Spinal cord (tissue), 10 donors: ENCODE results near the gene PDE3A. TPM values are rescaled to one million over a fixed set of nuclear protein-coding genes. Genes with fewer than 3 reads are reported as not detected.

Experiments used
- DNase-seq, 6 donors: peaks; one replicate each; pipeline versions ENCODE4 v3.0.0 to v3.0.0-alpha.2; 2013 to 2015; ENCODE audit warnings: low spot score in 6 of 6, low read depth in 4 of 6
- H3K27ac ChIP-seq: one replicate; pipeline ENCODE4 v1.5.1; 2013; ENCODE audit warnings: low read depth, low read length, control low read depth
- H3K27me3 ChIP-seq: one replicate; pipeline ENCODE4 v1.6.1; 2013; ENCODE audit warnings: low read length; ENCODE audit not compliant: control insufficient read depth, insufficient read depth
- H3K36me3 ChIP-seq: one replicate; pipeline ENCODE4 v1.6.1; 2013; ENCODE audit warnings: low read length; ENCODE audit not compliant: control insufficient read depth, insufficient read depth
- H3K4me1 ChIP-seq: one replicate; pipeline ENCODE4 v1.6.1; 2013; ENCODE audit warnings: low read length; ENCODE audit not compliant: control insufficient read depth, insufficient read depth
- H3K4me3 ChIP-seq: one replicate; pipeline ENCODE4 v1.5.1; 2013; ENCODE audit warnings: low read depth, low read length, control low read depth
- H3K9me3 ChIP-seq: one replicate; pipeline ENCODE4 v1.6.1; 2013; ENCODE audit warnings: low read length; ENCODE audit not compliant: control insufficient read depth, insufficient read depth
- WGBS: methylation state at CpG from one replicate; pipeline ENCODE4 v1.1.5; 2013; ENCODE audit warnings: missing lambda C conversion rate; ENCODE audit not compliant: insufficient coverage; 5-methylcytosine and 5-hydroxymethylcytosine counted together
- polyA plus RNA-seq, 2 donors: library from polyadenylated mRNA; unstranded; fragments of 120-200 nt; gene quantifications; one replicate each; pipeline ENCODE4 v1.2.1, GENCODE V29; 2013; ENCODE audit not compliant: insufficient read length in 2 of 2
- total RNA-seq, 2 donors: library from RNA; depleted of rRNA in 1 of 2; stranded (reverse); fragments of 120-200 nt in 1 of 2; fragments of >200 nt in 1 of 2; gene quantifications; one replicate each; pipeline versions ENCODE4 v1.2.3 to v1.2.4, GENCODE V29; 2013 to 2014
- donor health status: healthy.

Gene PDE3A
- total and polyA plus RNA-seq, 4 donors: 8.1 to 29.9 (median 14.0) TPM

GRCh38 chr12:20445687-20446086 lies 77.3 kb downstream of the PDE3A start:
- no peak overlapping the region for H3K4me3 ChIP-seq
- no peaks in the 10 kb centered on the region for H3K36me3 ChIP-seq
- 20% methylated on average over 1 of the region's 4 CpGs for WGBS
- no peaks in the 10 kb centered on the region for H3K27me3 ChIP-seq
- DNase-seq: no peak
- H3K4me1 ChIP-seq: peaks cover 3% of the 10 kb centered on the region
- no peak overlapping the region for H3K27ac ChIP-seq
- no peaks in the 10 kb centered on the region for H3K9me3 ChIP-seq

- H3K36me3 ChIP-seq: no peaks in the 10 kb centered on the region
- no peak for DNase-seq
- peaks cover 3% of the 10 kb centered on the region for H3K4me1 ChIP-seq
- H3K4me3 ChIP-seq: no peak overlapping the region
- H3K9me3 ChIP-seq: no peaks in the 10 kb centered on the region
- WGBS: 97% methylated on average over 2 of the region's 3 CpGs
- H3K27ac ChIP-seq: no peak overlapping the region
- H3K27me3 ChIP-seq: no peaks in the 10 kb centered on the region
Observed at GRCh38 chr12:20446836-20447235, 78.5 kb downstream of the PDE3A start.

GRCh38 chr12:20448781-20449180 lies 80.4 kb downstream of the PDE3A start:
- Histone ChIP-seq H3K4me3 (no peak overlapping the region), H3K27ac (no peak overlapping the region), H3K27me3 (no peaks in the 10 kb centered on the region), H3K9me3 (no peaks in the 10 kb centered on the region), H3K36me3 (no peaks in the 10 kb centered on the region), H3K4me1 (peaks cover 3% of the 10 kb centered on the region)
- no CpG with 5 or more reads among the region's 2 CpGs for WGBS
- DNase-seq: no peak

- 100% methylated on average over 2 of the region's 2 CpGs for WGBS
- H3K4me1 ChIP-seq: peaks cover 3% of the 10 kb centered on the region
- DNase-seq: no peak
- H3K27ac ChIP-seq: no peak overlapping the region
- no peak overlapping the region for H3K4me3 ChIP-seq
- no peaks in the 10 kb centered on the region for H3K9me3 ChIP-seq
- H3K27me3 ChIP-seq: no peaks in the 10 kb centered on the region
- no peaks in the 10 kb centered on the region for H3K36me3 ChIP-seq
Observed at GRCh38 chr12:20450591-20451180, 82.3 kb downstream of the PDE3A start.

- H3K36me3 ChIP-seq: no peaks in the 10 kb centered on the region
- no peak overlapping the region for H3K4me3 ChIP-seq
- no peaks in the 10 kb centered on the region for H3K9me3 ChIP-seq
- DNase-seq: no peak
- 100% methylated on average over 2 of the region's 3 CpGs for WGBS
- H3K27me3 ChIP-seq: no peaks in the 10 kb centered on the region
- no peak overlapping the region for H3K27ac ChIP-seq
- H3K4me1 ChIP-seq: peaks cover 3% of the 10 kb centered on the region
Observed at GRCh38 chr12:20451761-20452160, 83.4 kb downstream of the PDE3A start.

GRCh38 chr12:20452496-20453010 lies 84.2 kb downstream of the PDE3A start:
- H3K4me3 ChIP-seq: no peak overlapping the region
- H3K4me1 ChIP-seq: peaks cover 3% of the 10 kb centered on the region
- no peak overlapping the region for H3K27ac ChIP-seq
- no peaks in the 10 kb centered on the region for H3K36me3 ChIP-seq
- H3K9me3 ChIP-seq: no peaks in the 10 kb centered on the region
- WGBS: no CpG with 5 or more reads among the region's 4 CpGs
- H3K27me3 ChIP-seq: no peaks in the 10 kb centered on the region
- no peak for DNase-seq

GRCh38 chr12:20453756-20454310 lies 85.5 kb downstream of the PDE3A start:
- no peaks in the 10 kb centered on the region for H3K27me3 ChIP-seq
- WGBS: 94% methylated on average over 6 of the region's 6 CpGs
- DNase-seq: no peak
- no peaks in the 10 kb centered on the region for H3K36me3 ChIP-seq
- H3K4me3 ChIP-seq: no peak overlapping the region
- H3K9me3 ChIP-seq: no peaks in the 10 kb centered on the region
- no peak overlapping the region for H3K27ac ChIP-seq
- H3K4me1 ChIP-seq: no peaks in the 10 kb centered on the region

- Histone ChIP-seq H3K27ac (no peak overlapping the region), H3K36me3 (no peaks in the 10 kb centered on the region), H3K4me1 (no peaks in the 10 kb centered on the region), H3K9me3 (no peaks in the 10 kb centered on the region), H3K4me3 (no peak overlapping the region), H3K27me3 (no peaks in the 10 kb centered on the region)
- WGBS: 36% methylated on average over 3 of the region's 4 CpGs
- peak in 1 of 6 donors; percentile 47 for DNase-seq
Observed at GRCh38 chr12:20455001-20455706, 86.8 kb downstream of the PDE3A start.

- no peak for DNase-seq
- Histone ChIP-seq H3K27me3 (no peaks in the 10 kb centered on the region), H3K36me3 (no peaks in the 10 kb centered on the region), H3K4me3 (no peak overlapping the region), H3K9me3 (no peaks in the 10 kb centered on the region), H3K4me1 (no peaks in the 10 kb centered on the region), H3K27ac (no peak overlapping the region)
- no CpG with 5 or more reads among the region's 2 CpGs for WGBS
Observed at GRCh38 chr12:20457582-20457981, 89.2 kb downstream of the PDE3A start.

- no peak overlapping the region for H3K27ac ChIP-seq
- DNase-seq: no peak
- H3K9me3 ChIP-seq: no peaks in the 10 kb centered on the region
- H3K4me1 ChIP-seq: no peaks in the 10 kb centered on the region
- no peaks in the 10 kb centered on the region for H3K27me3 ChIP-seq
- no CpG with 5 or more reads among the region's 1 CpG for WGBS
- H3K36me3 ChIP-seq: no peaks in the 10 kb centered on the region
- H3K4me3 ChIP-seq: no peak overlapping the region
Observed at GRCh38 chr12:20458011-20458410, 89.7 kb downstream of the PDE3A start.
